ENCODE measurements around the gene STRAP.

Gene STRAP

DNA sequence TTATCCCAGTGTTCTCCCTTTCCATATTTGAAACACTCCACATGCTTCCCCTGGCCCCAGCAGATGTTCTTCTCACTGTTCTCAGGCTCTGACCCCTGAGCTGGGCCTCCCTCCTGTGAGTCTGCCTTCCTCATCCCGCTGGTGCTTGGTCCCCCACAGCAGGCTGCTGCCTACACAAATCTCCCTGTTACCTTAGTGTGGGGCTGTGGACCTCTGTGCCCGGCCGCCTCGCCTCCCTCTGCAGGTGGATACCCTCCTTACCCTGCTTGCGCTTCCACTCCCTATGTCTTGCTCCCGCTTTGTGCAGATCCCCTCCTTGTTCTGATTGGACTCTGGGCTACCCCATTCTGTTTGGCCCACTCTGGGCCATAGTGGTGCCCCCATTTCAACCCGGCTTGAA lies 35.9 kb downstream of the STRAP start:
- H3K36me3 ChIP-seq (ENCODE audit: insufficient read depth, low read length) = peaks cover 5% of the 10 kb centered on the region; the same call in 1 of the 2 replicates
- H3K27me3 ChIP-seq (ENCODE audit: insufficient read depth, low read length, poor library complexity) = no peaks in the 10 kb centered on the region
- TF ChIP-seq EZH2 (IDR thresholded peaks at IDR 0.05; ENCODE audit: borderline replicate concordance, low read depth, low read length, severe bottlenecking) = no peak
- TF ChIP-seq CTCF (IDR thresholded peaks at IDR 0.05; ENCODE audit: borderline replicate concordance, extremely low read depth, low read length, poor library complexity, severe bottlenecking) = no peak
- ATAC-seq (ENCODE audit: insufficient read depth, low read depth) = no peak
- H3K9me3 ChIP-seq (ENCODE audit: insufficient read depth, low read length, severe bottlenecking) = no peaks in the 10 kb centered on the region
- no peaks in the 10 kb centered on the region for H3K4me1 ChIP-seq (ENCODE audit: insufficient read depth, low read length)
- no peak overlapping the region for H3K9ac ChIP-seq (ENCODE audit: low read depth, low read length)
- no peak overlapping the region for H3K27ac ChIP-seq (ENCODE audit: low read length)
- no peak overlapping the region for H3K4me2 ChIP-seq (ENCODE audit: insufficient read depth, low read length)
- peaks cover 8% of the 10 kb centered on the region; the same call in 1 of the 2 replicates for H4K20me1 ChIP-seq (ENCODE audit: insufficient read depth, low read length)
- no peak overlapping the region for H3K4me3 ChIP-seq (ENCODE audit: low read depth in 1 of 2, low read length in 2 of 2)
- H3K79me2 ChIP-seq (ENCODE audit: insufficient read depth, low read length) = peaks cover 21% of the 10 kb centered on the region; the same call in 1 of the 2 replicates
- no peak overlapping the region for H2AFZ ChIP-seq (ENCODE audit: low read depth, low read length)
- no peak for DNase-seq

GRCh38 chr12:15919418-15919817 lies 37.2 kb downstream of the STRAP start:
- H3K9ac ChIP-seq (ENCODE audit: low read depth, low read length) = no peak overlapping the region
- no peaks in the 10 kb centered on the region for H3K27me3 ChIP-seq (ENCODE audit: insufficient read depth, low read length, poor library complexity)
- DNase-seq = no peak
- H3K27ac ChIP-seq (ENCODE audit: low read length) = no peak overlapping the region
- H3K4me2 ChIP-seq (ENCODE audit: insufficient read depth, low read length) = no peak overlapping the region
- H2AFZ ChIP-seq (ENCODE audit: low read depth, low read length) = no peak overlapping the region
- peaks cover 17% of the 10 kb centered on the region; the same call in 1 of the 2 replicates for H3K79me2 ChIP-seq (ENCODE audit: insufficient read depth, low read length)
- TF ChIP-seq CTCF (IDR thresholded peaks at IDR 0.05; ENCODE audit: borderline replicate concordance, extremely low read depth, low read length, poor library complexity, severe bottlenecking) = no peak
- no peak for TF ChIP-seq EZH2 (IDR thresholded peaks at IDR 0.05; ENCODE audit: borderline replicate concordance, low read depth, low read length, severe bottlenecking)
- no peaks in the 10 kb centered on the region for H3K9me3 ChIP-seq (ENCODE audit: insufficient read depth, low read length, severe bottlenecking)
- H3K36me3 ChIP-seq (ENCODE audit: insufficient read depth, low read length) = peaks cover 5% of the 10 kb centered on the region; the same call in 1 of the 2 replicates
- no peak overlapping the region for H3K4me3 ChIP-seq (ENCODE audit: low read depth in 1 of 2, low read length in 2 of 2)
- H4K20me1 ChIP-seq (ENCODE audit: insufficient read depth, low read length) = peaks cover 8% of the 10 kb centered on the region; the same call in 1 of the 2 replicates
- no peaks in the 10 kb centered on the region for H3K4me1 ChIP-seq (ENCODE audit: insufficient read depth, low read length)
- ATAC-seq (ENCODE audit: insufficient read depth, low read depth) = 0 out of 3 replicates have a peak, but pooled peaks have one; percentile 35

GRCh38 chr12:15924956-15925355 lies 42.8 kb downstream of the STRAP start:
- no peak overlapping the region for H3K4me2 ChIP-seq (ENCODE audit: insufficient read depth, low read length)
- no peaks in the 10 kb centered on the region for H3K36me3 ChIP-seq (ENCODE audit: insufficient read depth, low read length)
- H3K4me3 ChIP-seq (ENCODE audit: low read depth in 1 of 2, low read length in 2 of 2) = no peak overlapping the region
- no peaks in the 10 kb centered on the region for H3K9me3 ChIP-seq (ENCODE audit: insufficient read depth, low read length, severe bottlenecking)
- no peak overlapping the region for H3K9ac ChIP-seq (ENCODE audit: low read depth, low read length)
- no peak overlapping the region for H2AFZ ChIP-seq (ENCODE audit: low read depth, low read length)
- H3K27ac ChIP-seq (ENCODE audit: low read length) = no peak overlapping the region
- no peaks in the 10 kb centered on the region for H3K4me1 ChIP-seq (ENCODE audit: insufficient read depth, low read length)
- peaks cover 14% of the 10 kb centered on the region; the same call in 1 of the 2 replicates for H3K79me2 ChIP-seq (ENCODE audit: insufficient read depth, low read length)
- DNase-seq (no peak), ATAC-seq (ENCODE audit: insufficient read depth, low read depth) (no peak)
- TF ChIP-seq EZH2 (IDR thresholded peaks at IDR 0.05; ENCODE audit: borderline replicate concordance, low read depth, low read length, severe bottlenecking) (no peak), CTCF (IDR thresholded peaks at IDR 0.05; ENCODE audit: borderline replicate concordance, extremely low read depth, low read length, poor library complexity, severe bottlenecking) (no peak)
- H4K20me1 ChIP-seq (ENCODE audit: insufficient read depth, low read length) = peaks cover 7% of the 10 kb centered on the region
- no peaks in the 10 kb centered on the region for H3K27me3 ChIP-seq (ENCODE audit: insufficient read depth, low read length, poor library complexity)
